OCI-LY1 (cell line): Measurements from ENCODE around the gene ASCL2.

Experiments used
- EZH2 ChIP-seq: fragments of 200-600 bp; sonication (generic), shearing (Covaris generic); IDR thresholded peaks from 2 replicates; pipeline ENCODE4 v1.8.0; 2017; ENCODE audit warnings: borderline replicate concordance, mixed run types, mild to moderate bottlenecking, antibody characterized with exemption, low read length, moderate library complexity, mixed read lengths
- TF ChIP-seq, protein P1 (sequence below): fragments of 200-600 bp; sonication (generic), shearing (Covaris generic); IDR thresholded peaks from 2 replicates; pipeline ENCODE4 v1.5.1; 2017; ENCODE audit warnings: mild to moderate bottlenecking, antibody characterized with exemption, low read length, moderate library complexity, mixed read lengths

DNA sequence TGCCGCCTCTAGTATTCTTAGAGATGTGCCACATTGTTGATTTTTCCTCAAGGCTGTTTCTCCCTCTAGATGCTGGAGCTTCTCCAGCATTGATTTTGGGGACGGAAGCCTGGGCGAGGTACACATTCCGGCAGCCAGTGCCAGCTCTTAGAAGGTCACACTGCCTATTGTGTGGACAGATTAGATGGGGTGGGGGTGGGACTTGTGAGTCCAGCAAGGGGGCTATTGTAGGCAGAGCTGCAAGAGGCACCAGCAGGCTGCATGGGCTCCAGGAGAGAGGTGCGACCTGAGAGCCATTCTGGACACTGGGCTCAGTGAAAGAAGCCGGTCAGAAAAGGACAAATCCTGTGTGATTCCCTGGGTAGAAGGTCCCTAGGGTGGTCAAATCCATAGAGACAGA lies 19.0 kb upstream of the ASCL2 start:
- TF ChIP-seq, protein P1, sequence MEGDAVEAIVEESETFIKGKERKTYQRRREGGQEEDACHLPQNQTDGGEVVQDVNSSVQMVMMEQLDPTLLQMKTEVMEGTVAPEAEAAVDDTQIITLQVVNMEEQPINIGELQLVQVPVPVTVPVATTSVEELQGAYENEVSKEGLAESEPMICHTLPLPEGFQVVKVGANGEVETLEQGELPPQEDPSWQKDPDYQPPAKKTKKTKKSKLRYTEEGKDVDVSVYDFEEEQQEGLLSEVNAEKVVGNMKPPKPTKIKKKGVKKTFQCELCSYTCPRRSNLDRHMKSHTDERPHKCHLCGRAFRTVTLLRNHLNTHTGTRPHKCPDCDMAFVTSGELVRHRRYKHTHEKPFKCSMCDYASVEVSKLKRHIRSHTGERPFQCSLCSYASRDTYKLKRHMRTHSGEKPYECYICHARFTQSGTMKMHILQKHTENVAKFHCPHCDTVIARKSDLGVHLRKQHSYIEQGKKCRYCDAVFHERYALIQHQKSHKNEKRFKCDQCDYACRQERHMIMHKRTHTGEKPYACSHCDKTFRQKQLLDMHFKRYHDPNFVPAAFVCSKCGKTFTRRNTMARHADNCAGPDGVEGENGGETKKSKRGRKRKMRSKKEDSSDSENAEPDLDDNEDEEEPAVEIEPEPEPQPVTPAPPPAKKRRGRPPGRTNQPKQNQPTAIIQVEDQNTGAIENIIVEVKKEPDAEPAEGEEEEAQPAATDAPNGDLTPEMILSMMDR, result no peak
- TF ChIP-seq EZH2, result no peak
